Measurements from ENCODE around the gene COL6A2.
"Not testable (repeated sequence)": the region's sequence is repeated elsewhere in the genome, so short reads cannot be mapped to it uniquely, and the experiment has no call there.

Gene COL6A2

GRCh38 chr21:46079352-46080170 is 18.4 kb upstream of the COL6A2 start:
- no peak for DNase-seq (ENCODE audit: low read depth in 2 of 2)

- DNase-seq (ENCODE audit: low read depth in 2 of 2) = no peak
Observed at GRCh38 chr21:46080171-46081021, 17.5 kb upstream of the COL6A2 start.

GRCh38 chr21:46081022-46081861 is 16.7 kb upstream of the COL6A2 start:
- DNase-seq (ENCODE audit: low read depth in 2 of 2) = no peak

GRCh38 chr21:46081862-46082712 is 15.8 kb upstream of the COL6A2 start:
- no peak for DNase-seq (ENCODE audit: low read depth in 2 of 2)

GRCh38 chr21:46082713-46082962 is 15.3 kb upstream of the COL6A2 start:
- no peak for DNase-seq (ENCODE audit: low read depth in 2 of 2)

- no peak for DNase-seq (ENCODE audit: low read depth in 2 of 2)
Observed at GRCh38 chr21:46082963-46083790, 14.7 kb upstream of the COL6A2 start.

- no peak for DNase-seq (ENCODE audit: low read depth in 2 of 2)
Observed at GRCh38 chr21:46083791-46084561, 13.9 kb upstream of the COL6A2 start.

GRCh38 chr21:46084709-46085108 is 13.2 kb upstream of the COL6A2 start:
- no peak for DNase-seq (ENCODE audit: low read depth in 2 of 2)

GRCh38 chr21:46085259-46085658 is 12.7 kb upstream of the COL6A2 start:
- DNase-seq (ENCODE audit: low read depth in 2 of 2) = not testable (repeated sequence)

GRCh38 chr21:46087641-46088040 is 10.3 kb upstream of the COL6A2 start:
- DNase-seq (ENCODE audit: low read depth in 2 of 2) = no peak

- DNase-seq (ENCODE audit: low read depth in 2 of 2) = no peak
Observed at GRCh38 chr21:46088189-46088588, 9.7 kb upstream of the COL6A2 start.

GRCh38 chr21:46089285-46089684 is 8.6 kb upstream of the COL6A2 start:
- DNase-seq (ENCODE audit: low read depth in 2 of 2) = no peak

- DNase-seq (ENCODE audit: low read depth in 2 of 2) = no peak
Observed at GRCh38 chr21:46091118-46091517, 6.8 kb upstream of the COL6A2 start.

- no peak for DNase-seq (ENCODE audit: low read depth in 2 of 2)
Observed at GRCh38 chr21:46091631-46092025, 6.3 kb upstream of the COL6A2 start.

GRCh38 chr21:46092026-46092764 is 5.7 kb upstream of the COL6A2 start:
- DNase-seq (ENCODE audit: low read depth in 2 of 2) = no peak

GRCh38 chr21:46092811-46093667 is 4.9 kb upstream of the COL6A2 start:
- DNase-seq (ENCODE audit: low read depth in 2 of 2) = no peak

GRCh38 chr21:46093668-46094400 is 4.1 kb upstream of the COL6A2 start:
- DNase-seq (ENCODE audit: low read depth in 2 of 2) = no peak

Data from stimulated activated CD4-positive, alpha-beta T cell treated with anti-CD3 and anti-CD28 coated beads, Interleukin-1b, Interleukin-23, amount 100 ng/mL, for 1 hour (primary cell).